Ishikawa (cell line): ENCODE measurements around the gene CCDC91.

ENCODE experiments used
- CEBPB ChIP-seq: IDR thresholded peaks from 2 replicates; pipeline ENCODE4 v1.6.1; 2012
- CREB1 ChIP-seq: IDR thresholded peaks from 2 replicates; pipeline ENCODE4 v1.6.1; 2012; ENCODE audit warnings: low read depth
- EGR1 ChIP-seq: IDR thresholded peaks from 2 replicates; pipeline ENCODE4 v1.6.1; 2012
- EP300 ChIP-seq: IDR thresholded peaks from 2 replicates; pipeline ENCODE4 v1.6.1; 2012; ENCODE audit warnings: borderline replicate concordance
- FOXM1 ChIP-seq: IDR thresholded peaks from 2 replicates; pipeline ENCODE4 v1.6.1; 2012; ENCODE audit warnings: low read depth, borderline replicate concordance
- MAX ChIP-seq: IDR thresholded peaks from 2 replicates; pipeline ENCODE4 v1.6.1; 2012
- NFIC ChIP-seq: IDR thresholded peaks from 2 replicates; pipeline ENCODE4 v1.6.1; 2012
- RAD21 ChIP-seq: IDR thresholded peaks from 2 replicates; pipeline ENCODE4 v1.6.1; 2012; ENCODE audit warnings: low read depth
- TAF1 ChIP-seq: IDR thresholded peaks from 2 replicates; pipeline ENCODE4 v1.6.1; 2012; ENCODE audit warnings: low read depth, mild to moderate bottlenecking
- TCF12 ChIP-seq: IDR thresholded peaks from 2 replicates; pipeline ENCODE4 v1.6.1; 2012; ENCODE audit warnings: low read depth
- TEAD4 ChIP-seq: IDR thresholded peaks from 2 replicates; pipeline ENCODE4 v1.6.1; 2012
- YY1 ChIP-seq: IDR thresholded peaks from 2 replicates; pipeline ENCODE4 v1.6.1; 2012; ENCODE audit warnings: low read depth
- ZBTB7A ChIP-seq: IDR thresholded peaks from 2 replicates; pipeline ENCODE4 v1.6.1; 2012; ENCODE audit warnings: low read depth
- TF ChIP-seq, protein P1 (sequence below): IDR thresholded peaks from 2 replicates; pipeline ENCODE4 v1.6.1; 2012
- TF ChIP-seq, protein P2 (sequence below): IDR thresholded peaks from 2 replicates; pipeline ENCODE4 v1.6.1; 2012; ENCODE audit warnings: low read depth, mild to moderate bottlenecking

Gene CCDC91

DNA sequence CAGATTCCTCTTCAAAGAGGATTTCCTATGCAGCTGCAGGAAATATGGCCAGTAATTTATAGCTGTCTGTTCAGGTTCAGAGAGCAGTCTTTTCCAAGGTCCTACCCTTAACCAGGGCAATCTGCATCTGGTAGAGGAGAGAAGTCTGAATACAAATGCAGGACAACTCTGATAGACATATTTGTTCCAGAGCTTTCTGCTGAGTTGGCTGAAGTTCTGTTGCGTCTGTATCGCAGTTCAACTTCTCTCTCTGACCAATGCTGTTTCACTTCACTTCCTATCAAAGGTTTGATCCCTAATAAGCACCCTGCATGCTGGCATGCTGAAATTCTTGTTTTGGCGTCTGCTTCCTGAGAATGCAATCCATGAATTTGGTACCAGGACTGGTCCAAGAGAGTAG is 14.0 kb upstream of the CCDC91 start:
- TF ChIP-seq MAX (no peak), TCF12 (no peak), CREB1 (no peak), TAF1 (no peak), EP300 (no peak), ZBTB7A (no peak)
- TF ChIP-seq, protein P1, sequence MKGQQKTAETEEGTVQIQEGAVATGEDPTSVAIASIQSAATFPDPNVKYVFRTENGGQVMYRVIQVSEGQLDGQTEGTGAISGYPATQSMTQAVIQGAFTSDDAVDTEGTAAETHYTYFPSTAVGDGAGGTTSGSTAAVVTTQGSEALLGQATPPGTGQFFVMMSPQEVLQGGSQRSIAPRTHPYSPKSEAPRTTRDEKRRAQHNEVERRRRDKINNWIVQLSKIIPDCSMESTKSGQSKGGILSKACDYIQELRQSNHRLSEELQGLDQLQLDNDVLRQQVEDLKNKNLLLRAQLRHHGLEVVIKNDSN: no peak
- TF ChIP-seq, protein P2, sequence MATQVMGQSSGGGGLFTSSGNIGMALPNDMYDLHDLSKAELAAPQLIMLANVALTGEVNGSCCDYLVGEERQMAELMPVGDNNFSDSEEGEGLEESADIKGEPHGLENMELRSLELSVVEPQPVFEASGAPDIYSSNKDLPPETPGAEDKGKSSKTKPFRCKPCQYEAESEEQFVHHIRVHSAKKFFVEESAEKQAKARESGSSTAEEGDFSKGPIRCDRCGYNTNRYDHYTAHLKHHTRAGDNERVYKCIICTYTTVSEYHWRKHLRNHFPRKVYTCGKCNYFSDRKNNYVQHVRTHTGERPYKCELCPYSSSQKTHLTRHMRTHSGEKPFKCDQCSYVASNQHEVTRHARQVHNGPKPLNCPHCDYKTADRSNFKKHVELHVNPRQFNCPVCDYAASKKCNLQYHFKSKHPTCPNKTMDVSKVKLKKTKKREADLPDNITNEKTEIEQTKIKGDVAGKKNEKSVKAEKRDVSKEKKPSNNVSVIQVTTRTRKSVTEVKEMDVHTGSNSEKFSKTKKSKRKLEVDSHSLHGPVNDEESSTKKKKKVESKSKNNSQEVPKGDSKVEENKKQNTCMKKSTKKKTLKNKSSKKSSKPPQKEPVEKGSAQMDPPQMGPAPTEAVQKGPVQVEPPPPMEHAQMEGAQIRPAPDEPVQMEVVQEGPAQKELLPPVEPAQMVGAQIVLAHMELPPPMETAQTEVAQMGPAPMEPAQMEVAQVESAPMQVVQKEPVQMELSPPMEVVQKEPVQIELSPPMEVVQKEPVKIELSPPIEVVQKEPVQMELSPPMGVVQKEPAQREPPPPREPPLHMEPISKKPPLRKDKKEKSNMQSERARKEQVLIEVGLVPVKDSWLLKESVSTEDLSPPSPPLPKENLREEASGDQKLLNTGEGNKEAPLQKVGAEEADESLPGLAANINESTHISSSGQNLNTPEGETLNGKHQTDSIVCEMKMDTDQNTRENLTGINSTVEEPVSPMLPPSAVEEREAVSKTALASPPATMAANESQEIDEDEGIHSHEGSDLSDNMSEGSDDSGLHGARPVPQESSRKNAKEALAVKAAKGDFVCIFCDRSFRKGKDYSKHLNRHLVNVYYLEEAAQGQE: no peak

DNA sequence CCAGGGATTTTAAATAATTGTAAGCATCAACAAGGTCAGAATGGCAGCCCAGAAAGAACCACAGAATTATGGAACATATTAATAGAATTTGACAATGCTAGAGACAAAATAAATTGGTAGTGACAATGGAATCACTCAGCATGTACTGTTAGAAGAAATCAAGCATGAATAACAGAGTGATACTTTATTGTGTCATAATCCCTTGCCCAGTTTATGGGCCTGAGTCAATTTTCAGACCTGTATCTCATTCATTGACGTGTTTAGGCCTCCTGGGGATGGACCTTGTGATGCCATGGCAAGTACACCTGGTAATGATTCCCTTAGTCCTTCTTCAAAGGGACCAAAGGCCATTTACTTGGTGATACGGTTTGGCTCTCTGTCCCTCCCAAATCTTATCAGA is 12.8 kb upstream of the CCDC91 start:
- TF ChIP-seq CEBPB (no peak), YY1 (no peak), EP300 (no peak), CREB1 (no peak), MAX (no peak), TCF12 (no peak), EGR1 (no peak), FOXM1 (no peak), RAD21 (no peak), TEAD4 (no peak), NFIC (no peak), TAF1 (no peak)
- TF ChIP-seq, protein P2: no peak

DNA sequence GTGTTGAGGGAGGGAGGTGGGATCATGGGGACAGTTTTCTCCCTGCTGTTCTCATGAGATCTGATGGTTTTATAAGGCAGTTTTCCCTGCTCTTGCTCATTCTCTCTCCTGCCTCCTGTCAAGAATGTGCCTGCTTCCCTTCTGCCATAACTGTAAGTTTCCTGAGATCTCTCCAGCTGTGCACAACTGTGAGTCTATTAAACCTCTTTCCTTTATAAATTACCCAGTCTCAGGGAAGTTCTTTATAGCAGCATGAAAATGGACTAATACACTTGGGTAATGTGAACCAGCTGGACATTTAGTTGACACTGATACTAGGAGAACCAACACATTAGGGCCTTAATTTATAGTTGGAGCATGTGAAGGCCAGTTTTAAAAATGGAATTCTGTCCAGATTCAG is 12.4 kb upstream of the CCDC91 start:
- no peak for TF ChIP-seq RAD21
- no peak for TF ChIP-seq CREB1
- no peak for TF ChIP-seq TCF12
- no peak for TF ChIP-seq ZBTB7A
- no peak for TF ChIP-seq TEAD4
- no peak for TF ChIP-seq FOXM1
- no peak for TF ChIP-seq YY1
- TF ChIP-seq, protein P2: no peak
- no peak for TF ChIP-seq CEBPB
- TF ChIP-seq MAX: no peak
- no peak for TF ChIP-seq EGR1
- no peak for TF ChIP-seq TAF1
- no peak for TF ChIP-seq NFIC
- TF ChIP-seq EP300: no peak
- TF ChIP-seq, protein P1: no peak

- TF ChIP-seq, protein P1: no peak
- TF ChIP-seq ZBTB7A (no peak), FOXM1 (no peak), CREB1 (no peak), MAX (no peak), YY1 (no peak), NFIC (no peak), TEAD4 (no peak), TCF12 (no peak), EP300 (no peak), EGR1 (no peak), RAD21 (no peak)
- TF ChIP-seq, protein P2: no peak
Observed at GRCh38 chr12:28178775-28179174, 11.5 kb upstream of the CCDC91 start.
